ENCODE data around the gene SLC27A4. TPM values are rescaled to one million over a fixed set of nuclear protein-coding genes. Genes with fewer than 3 reads are reported as not detected.

The SLC27A4 gene
- 33.7 to 52.5 TPM (median 47.1 TPM) in 5 replicates for total RNA-seq (2022; extraction: Qiagen RNA extraction; ENCODE audit: low read depth)

GRCh38 chr9:128339761-128340690 lies at the start of gene SLC27A4:
Gene SLC27A4 (plus strand): TSS chr9:128340527. CDS start chr9:128343133, 2,606 bp downstream.

GRCh38 chr9:128322404-128323211 lies 17.7 kb upstream of the SLC27A4 start, which contains the start of the genes COQ4 and TRUB2:
Gene COQ4 (plus strand): TSS chr9:128322839. CDS start chr9:128322859, 20 bp downstream.
Gene TRUB2 (minus strand): TSS chr9:128322447. CDS start chr9:128322408, 39 bp downstream.

GRCh38 chr9:128370752-128371629 lies 30.7 kb downstream of the SLC27A4 start, which contains the start of gene URM1:
Gene URM1 (plus strand): TSS chr9:128371374. CDS start chr9:128371381, 7 bp downstream.

Other genes starting within 250 kb of the SLC27A4 start
- gene PTGES2, start 212.8 kb upstream of the SLC27A4 start, total RNA-seq (2022; extraction: Qiagen RNA extraction; ENCODE audit: low read depth) = 69.0 to 104 TPM (median 95.2 TPM) in 5 replicates
- 1.0 to 5.7 TPM (median 3.3 TPM) in 5 replicates for gene LCN2, start 191.1 kb upstream of the SLC27A4 start, total RNA-seq (2022; extraction: Qiagen RNA extraction; ENCODE audit: low read depth)
- 40.0 to 66.7 TPM (median 60.4 TPM) in 5 replicates for gene BBLN, start 180.3 kb upstream of the SLC27A4 start, total RNA-seq (2022; extraction: Qiagen RNA extraction; ENCODE audit: low read depth)
- 68.6 to 92.4 TPM (median 89.9 TPM) in 5 replicates for gene CIZ1, start 149.0 kb upstream of the SLC27A4 start, total RNA-seq (2022; extraction: Qiagen RNA extraction; ENCODE audit: low read depth)
- 82.3 to 102 TPM (median 86.9 TPM) in 5 replicates for gene DNM1, start 137.1 kb upstream of the SLC27A4 start, total RNA-seq (2022; extraction: Qiagen RNA extraction; ENCODE audit: low read depth)
- 46.7 to 56.1 TPM (median 50.3 TPM) in 5 replicates for gene GOLGA2, start 64.5 kb upstream of the SLC27A4 start, total RNA-seq (2022; extraction: Qiagen RNA extraction; ENCODE audit: low read depth)
- 45.4 to 49.3 TPM (median 48.8 TPM) in 5 replicates for gene SWI5, start 64.3 kb upstream of the SLC27A4 start, total RNA-seq (2022; extraction: Qiagen RNA extraction; ENCODE audit: low read depth)
- 41.8 to 58.7 TPM (median 50.6 TPM) in 5 replicates for gene TRUB2, start 18.1 kb upstream of the SLC27A4 start, total RNA-seq (2022; extraction: Qiagen RNA extraction; ENCODE audit: low read depth)
- 49.6 to 63.0 TPM (median 60.8 TPM) in 5 replicates for gene COQ4, start 17.7 kb upstream of the SLC27A4 start, total RNA-seq (2022; extraction: Qiagen RNA extraction; ENCODE audit: low read depth)
- gene URM1, start 30.8 kb downstream of the SLC27A4 start, total RNA-seq (2022; extraction: Qiagen RNA extraction; ENCODE audit: low read depth) = 63.1 to 87.1 TPM (median 82.4 TPM) in 5 replicates
- gene CERCAM, start 80.3 kb downstream of the SLC27A4 start, total RNA-seq (2022; extraction: Qiagen RNA extraction; ENCODE audit: low read depth) = 31.8 to 43.4 TPM (median 33.7 TPM) in 5 replicates
- gene ODF2, start 115.5 kb downstream of the SLC27A4 start, total RNA-seq (2022; extraction: Qiagen RNA extraction; ENCODE audit: low read depth) = 27.5 to 30.1 TPM (median 29.0 TPM) in 5 replicates
- gene GLE1, start 164.2 kb downstream of the SLC27A4 start, total RNA-seq (2022; extraction: Qiagen RNA extraction; ENCODE audit: low read depth) = 31.8 to 34.6 TPM (median 32.8 TPM) in 5 replicates
- 137 to 150 TPM (median 142 TPM) in 5 replicates for gene SPTAN1, start 212.1 kb downstream of the SLC27A4 start, total RNA-seq (2022; extraction: Qiagen RNA extraction; ENCODE audit: low read depth)

Measured in A549 treated with CpdA at 1 μM for 4 hours (cell line).